GM19395 (cell line): ENCODE measurements around the gene CTSZ.
A peak's percentile ranks its signal among the peaks of the same experiment; 100 is the strongest.
"Not testable (repeated sequence)": the region's sequence is repeated elsewhere in the genome, so short reads cannot be mapped to it uniquely, and the experiment has no call there.

Source experiments
- ATAC-seq: cut with Tn5 transposase; IDR thresholded peaks from one replicate; pipeline ENCODE4 v1.9.1; 2021; ENCODE audit warnings: mild to moderate bottlenecking, moderate library complexity; ENCODE audit not compliant: unreplicated experiment

The CTSZ gene

DNA sequence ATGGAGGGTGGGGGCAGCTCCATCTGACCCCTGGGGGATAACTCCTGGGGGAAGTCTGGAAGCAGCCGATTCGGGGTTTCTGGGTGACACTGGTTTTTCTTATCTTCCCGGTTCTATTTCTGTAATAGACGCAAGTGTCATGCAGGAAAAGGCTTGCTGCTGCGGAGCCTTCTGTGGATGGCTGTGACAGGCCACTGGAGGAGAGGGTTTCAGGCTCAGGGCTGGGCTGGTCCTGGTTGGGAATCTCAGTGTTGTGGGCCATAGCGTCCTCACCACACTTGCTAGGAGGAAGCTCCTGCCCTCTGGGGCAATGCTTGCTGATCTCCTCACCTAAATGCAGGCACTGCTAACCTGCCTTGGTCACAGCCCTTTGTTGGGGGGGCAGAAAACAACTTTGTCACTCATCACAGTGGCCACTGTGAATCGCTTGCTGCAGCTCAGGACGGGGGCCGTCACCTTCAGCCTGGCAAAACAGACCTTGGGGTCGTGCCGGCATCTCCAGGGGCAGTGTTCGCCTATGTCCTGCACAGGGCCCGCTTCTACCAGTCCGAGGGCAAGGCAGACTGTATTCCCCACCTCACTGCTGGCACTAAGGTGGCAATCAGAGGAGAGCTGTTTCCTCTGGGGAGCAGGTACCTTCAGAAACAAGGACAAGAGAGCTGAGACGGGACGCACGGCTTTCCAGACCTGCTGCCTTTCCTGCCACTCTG is 7.8 kb upstream of the CTSZ start:
- ATAC-seq: no peak

DNA sequence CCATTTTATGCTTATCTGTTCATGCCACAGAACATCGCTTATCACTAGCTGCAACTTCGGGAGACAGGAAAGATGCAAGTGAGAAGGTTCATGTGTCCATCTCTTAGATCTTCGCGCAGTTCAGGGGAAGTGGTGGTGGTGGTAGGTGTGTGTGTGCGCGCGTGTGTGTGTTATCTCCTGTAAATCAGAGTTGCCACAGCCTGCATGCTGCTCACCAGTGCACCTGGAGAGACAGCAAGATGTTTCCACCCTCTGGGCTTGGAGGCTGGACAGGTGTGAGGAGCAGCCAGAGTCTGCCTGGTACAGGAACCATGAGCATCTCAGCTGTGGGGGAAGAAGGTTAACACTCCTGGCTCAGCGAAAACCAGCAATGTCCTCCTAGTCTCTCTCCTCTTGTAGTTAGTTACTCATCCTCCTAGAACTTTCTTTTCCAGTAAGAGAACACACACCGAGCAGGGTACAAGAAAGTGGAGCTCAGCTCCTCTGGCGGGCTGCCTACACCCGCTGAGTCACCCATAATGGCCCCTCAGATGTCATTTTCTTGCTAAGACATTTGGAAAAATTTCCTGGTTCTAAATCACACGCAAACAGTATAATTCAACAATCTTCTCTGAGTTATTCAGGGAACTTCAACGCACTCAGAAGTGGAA is 7.0 kb upstream of the CTSZ start:
- ATAC-seq: no peak

DNA sequence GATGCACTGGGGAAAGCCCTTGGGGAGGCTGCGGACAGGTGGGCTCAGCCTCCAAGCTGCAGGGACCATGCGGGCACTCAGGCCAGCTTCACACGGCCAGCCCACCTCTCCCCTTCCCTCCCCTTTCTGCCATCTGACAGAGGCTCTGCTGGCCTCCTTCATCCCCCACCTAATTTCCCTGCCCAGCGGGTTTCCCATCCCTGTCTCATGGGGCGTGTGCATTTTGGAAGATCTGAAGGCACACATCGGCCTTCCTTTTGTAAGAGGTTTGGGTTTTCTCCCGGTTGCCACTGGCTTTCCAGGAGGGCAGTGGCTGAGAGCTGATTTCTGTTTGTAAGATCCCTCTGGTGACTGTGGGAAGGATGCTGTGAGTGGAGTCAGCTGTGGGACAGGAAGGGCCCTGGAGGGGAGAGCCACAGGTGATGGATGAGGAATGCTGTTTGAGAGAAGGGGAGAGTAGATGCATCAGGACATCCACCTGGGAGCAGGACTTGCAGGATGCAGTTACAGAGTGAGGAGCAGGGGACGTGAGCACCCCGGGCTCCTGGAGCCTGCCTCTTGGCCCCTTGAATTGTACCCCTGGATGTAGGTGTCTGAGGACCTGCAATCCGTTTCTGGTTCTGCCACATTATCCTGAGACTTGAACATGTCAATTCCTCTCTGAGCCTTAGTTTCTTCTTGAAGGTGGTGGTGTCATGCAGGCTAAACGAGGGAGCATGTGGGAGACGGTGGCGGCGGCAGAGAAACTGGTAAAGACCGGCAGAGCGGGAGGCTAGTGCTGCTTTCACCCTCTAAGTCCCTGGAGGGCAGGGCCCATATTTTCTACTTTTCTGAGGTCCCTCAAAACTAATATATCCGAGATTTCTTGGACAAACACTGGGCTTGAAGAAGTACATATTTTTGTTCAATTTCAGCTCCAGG is 6.2 kb upstream of the CTSZ start:
- ATAC-seq: no peak

DNA sequence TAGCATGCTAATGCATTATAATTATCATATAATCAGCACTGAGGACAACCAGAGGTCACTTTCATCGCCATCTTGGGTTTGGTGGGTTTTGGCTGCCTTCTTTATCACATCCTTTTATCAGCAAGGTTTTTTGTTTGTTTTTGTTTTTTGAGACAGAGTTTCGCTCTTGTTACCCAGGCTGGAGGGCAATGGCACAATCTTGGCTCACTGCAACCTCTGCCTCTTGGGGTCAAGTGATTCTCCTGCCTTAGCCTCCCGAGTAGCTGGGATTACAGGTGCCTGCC is 4.8 kb upstream of the CTSZ start:
- ATAC-seq: not testable (repeated sequence)

DNA sequence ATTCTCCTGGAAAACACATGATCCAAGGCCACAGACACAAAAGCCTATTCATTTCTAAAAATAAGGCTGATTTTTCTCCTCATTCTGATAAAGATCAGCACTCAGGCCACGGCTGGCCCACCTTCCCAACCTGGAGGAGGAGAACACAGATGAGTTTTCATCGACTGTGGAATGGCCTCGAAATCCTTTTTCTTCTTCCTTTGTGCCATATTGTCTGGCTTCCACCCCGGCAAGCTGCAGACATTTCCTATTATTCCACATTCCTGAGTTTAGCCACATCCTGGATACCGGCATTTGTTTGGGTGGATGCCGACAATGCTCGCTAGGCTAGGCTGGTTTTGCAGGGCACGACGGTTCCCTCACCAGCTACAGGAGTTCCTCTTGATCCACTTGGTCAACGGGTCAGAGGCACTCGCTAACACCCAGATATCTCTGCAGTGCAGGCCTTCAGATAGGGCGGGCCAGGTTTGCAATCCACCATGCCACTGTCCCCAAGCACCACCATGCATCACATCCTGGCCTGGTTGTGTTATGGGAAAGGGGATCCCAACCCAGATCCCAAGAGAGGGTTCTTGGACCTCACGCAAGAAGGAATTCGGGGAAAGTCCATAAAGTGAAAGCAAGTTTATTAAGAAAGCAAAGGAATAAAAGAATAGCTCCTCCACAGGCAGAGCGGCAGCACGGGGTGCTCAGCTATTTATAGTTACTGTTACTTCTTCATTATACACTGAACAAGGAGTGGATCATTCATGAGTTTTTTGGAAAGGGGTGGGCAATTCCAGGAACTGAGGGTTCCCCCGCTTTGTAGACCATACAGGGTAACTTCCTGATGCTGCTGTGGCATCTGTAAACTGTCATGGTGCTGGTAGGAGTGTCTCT is 4.2 kb upstream of the CTSZ start:
- no peak for ATAC-seq

DNA sequence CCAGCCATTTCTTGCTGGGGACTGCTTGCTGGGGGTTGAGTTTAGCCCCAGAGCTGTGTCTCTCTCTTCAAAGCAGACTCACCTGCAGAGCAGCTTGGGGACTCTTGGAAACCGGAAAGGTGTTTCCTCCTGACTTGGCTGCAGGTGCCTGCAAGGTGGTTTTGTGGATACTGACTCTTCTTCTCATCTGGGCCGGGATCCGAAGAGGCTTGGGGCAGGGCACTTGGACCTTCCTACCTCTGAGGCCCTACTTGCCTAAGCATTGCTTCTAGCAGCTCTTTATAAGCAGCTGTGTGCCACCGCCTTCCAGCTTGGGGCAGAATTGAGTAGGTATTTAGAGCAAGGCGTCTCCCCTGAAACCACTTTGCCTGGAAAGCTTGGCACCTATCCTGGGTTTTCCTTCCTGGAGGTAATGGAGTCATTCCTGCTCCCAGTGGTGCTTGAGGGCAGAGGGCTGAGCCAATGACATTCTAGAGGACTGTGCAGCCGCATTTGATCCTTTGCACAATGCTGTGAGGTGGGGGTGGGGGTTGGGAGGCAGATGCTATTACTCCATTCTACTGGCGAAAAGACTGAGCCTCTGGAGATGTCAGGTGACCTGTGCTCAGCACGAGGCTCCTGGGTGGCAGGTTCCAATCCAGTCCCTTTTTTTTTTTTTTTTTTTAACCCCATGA is 3.4 kb upstream of the CTSZ start:
- no peak for ATAC-seq

DNA sequence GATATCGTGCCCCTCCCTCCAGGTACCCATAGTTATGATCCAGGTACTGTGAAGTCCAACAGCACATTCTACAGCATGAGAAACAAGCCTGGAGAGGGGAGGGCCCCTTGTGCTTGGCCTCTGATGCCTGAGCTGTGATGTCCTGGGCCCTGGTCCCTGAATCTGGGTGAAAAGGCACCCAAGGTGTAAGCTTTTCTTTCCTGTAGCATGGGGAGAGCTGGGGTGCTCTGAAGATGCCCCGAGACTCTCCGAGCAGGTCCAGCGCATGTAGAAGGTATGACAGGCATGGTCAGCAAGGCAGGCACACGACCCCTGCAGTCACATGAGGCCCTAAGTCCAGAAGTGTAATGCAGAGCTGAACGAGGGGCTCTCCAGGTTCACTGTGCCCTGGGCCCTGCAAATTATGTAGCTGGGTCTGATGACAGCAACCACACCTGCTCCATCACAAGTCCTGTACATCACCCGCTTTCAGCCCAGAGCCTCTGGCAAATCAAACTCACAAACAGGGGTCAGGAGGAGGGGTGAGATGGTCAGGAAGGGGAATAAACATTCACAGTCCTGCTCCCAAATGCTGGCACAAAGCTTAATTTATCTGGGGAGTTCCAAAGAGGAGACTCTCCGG is 1.8 kb upstream of the CTSZ start:
- ATAC-seq: no peak

DNA sequence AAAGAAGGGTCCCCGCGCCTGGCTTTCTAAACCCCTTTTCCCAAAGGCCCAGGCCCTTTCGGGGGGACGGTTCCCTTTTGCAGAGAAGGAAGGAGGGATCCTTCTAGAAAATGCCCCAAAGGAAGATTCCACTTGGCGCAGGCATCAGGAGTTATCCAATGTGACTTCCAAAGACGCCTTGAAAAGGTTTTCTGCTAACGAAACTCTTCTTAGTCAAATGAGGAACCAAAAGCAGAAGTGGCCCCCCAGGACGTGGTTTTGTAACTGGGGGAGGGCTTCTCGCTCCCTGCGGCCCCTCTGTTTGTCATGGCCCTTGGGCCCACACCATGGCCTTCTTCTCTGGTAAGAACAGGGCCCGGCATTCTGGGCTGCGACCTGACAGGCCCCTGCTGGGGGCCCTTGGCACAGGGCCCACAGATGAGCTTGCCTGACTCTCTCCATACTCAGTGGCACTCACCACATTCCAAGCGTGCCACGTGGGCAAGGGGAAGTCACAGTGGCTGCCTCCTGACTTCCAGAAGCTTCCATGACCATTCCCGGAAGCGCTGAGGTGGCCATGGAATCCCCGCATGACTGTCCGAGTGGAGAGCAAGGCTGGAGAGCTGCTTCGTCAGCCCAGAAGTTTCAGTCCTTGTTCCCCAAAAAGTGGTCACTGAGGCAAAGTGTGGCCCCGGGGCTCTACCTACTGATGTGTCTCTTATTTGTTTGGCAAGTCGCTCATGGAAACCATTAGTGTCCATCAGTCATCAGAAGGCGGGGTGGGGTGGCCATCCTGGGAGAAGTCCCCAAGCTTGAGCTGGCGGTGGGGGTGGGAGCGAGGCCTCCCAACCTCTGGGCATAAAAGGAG is 834 bp upstream of the CTSZ start:
- ATAC-seq: peak; percentile 44

DNA sequence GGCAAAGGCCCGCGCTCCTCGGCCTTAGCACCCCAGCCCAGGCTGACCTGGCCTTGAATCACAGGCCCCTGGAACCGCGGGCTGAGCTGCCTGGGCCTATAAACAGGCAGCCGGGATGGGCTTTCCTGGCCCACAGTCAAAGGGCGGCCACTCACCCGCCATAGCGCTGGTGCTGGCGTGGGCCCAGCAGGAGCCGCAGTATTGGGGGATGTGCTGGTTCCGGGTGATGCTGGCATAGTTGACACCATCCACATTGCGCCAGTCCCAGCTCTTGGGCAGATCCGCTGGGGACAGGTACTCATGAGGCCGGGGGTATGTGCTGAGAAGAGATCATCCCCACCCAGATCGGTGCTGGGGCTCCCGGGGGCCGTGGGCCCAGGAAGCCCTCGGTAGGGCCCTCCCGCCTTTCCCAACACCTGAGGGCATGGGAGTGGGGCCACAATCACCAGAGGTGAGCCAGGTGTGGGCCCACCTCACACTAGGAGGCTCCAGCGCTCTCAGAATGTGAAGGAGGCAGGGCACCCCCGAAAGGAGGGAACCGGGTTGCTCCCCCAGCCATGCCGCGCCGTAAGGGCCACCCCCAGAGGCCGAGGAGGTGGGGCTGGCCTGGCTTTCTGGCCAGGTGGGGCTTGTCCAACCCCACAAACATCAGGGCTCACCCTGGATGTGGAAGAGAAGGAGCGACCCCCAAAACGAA is 739 bp downstream of the CTSZ start:
- no peak for ATAC-seq

DNA sequence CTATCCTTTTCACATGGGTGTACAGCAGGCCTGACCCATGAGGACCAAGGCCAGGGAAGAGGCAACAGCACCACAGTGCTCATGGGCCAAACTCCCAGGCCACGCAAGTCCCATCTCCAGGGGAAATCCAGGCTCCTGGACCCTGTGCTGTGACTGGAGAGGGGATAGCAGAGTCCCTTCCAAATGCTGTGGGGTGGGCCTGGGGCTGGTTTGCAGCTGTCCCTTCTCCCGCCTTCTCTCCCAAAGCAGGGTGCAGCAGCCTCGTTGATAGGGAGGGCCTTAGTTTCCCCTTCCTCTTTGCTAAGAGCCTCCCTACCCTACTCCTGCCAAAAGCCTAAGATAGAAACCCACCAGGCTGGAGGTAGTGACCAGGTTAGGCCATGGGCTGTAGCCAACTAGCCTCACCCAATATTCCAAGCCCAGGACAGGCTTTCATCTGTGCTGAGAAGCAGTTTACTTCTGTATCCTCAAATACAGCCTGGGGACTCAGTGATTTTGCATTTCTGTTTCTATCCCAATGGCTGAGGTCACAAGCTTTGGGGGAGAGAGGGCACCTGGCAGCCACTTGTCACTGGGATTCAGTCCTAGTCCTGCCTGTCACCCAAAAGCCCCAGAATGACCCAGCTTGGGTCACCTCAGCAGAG is 1.4 kb downstream of the CTSZ start:
- ATAC-seq: no peak

DNA sequence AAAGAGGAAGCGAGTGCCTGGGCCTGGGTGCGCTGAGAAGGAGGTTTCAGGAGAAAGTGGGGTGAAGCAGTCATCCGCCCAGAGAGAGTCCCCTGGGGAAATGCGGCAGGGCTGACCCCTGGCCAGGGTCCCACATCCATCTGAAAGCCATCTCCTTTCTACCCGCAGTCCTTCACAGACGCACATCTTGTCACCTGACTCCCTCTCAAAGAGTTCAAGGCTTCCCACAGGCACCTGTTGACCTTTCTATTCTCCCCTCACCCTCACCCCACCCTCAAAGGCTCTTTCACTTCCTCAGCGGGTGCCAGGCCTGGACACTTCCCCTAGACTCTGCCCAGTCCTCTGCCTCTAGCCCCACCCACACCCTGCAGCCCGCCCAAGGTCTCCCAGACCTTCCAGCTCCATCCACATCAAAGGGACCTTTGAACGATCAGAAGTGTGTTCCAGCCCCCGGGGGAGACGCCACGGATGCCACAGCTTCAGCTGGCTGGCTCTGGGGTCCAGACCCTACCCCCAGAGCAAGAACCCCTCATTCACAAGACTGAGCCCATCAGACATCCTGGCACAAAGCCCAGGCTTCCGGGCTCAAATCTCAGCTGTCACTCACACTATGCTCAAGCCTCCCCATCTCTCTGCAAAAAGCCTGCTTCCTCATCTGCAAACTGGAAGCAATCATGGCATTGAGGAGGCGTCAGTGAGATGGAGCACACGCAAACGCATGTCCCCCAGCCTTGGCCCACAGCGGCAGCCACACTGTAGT is 2.1 kb downstream of the CTSZ start:
- ATAC-seq: peak; percentile 59

DNA sequence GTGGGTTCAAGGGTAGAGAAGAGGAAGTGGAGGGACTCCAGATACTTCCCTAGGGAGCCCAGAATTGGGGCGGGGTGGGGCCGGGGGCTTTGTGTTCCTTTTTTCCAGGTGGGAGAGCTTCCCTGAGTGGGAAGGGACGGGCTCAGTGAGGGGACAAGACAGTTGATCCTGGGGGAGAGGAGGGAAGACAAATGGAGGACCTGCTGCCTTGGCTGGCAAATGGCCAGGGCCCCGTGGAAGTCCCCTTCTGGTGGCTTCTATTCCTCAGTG is 2.6 kb downstream of the CTSZ start:
- no peak for ATAC-seq

DNA sequence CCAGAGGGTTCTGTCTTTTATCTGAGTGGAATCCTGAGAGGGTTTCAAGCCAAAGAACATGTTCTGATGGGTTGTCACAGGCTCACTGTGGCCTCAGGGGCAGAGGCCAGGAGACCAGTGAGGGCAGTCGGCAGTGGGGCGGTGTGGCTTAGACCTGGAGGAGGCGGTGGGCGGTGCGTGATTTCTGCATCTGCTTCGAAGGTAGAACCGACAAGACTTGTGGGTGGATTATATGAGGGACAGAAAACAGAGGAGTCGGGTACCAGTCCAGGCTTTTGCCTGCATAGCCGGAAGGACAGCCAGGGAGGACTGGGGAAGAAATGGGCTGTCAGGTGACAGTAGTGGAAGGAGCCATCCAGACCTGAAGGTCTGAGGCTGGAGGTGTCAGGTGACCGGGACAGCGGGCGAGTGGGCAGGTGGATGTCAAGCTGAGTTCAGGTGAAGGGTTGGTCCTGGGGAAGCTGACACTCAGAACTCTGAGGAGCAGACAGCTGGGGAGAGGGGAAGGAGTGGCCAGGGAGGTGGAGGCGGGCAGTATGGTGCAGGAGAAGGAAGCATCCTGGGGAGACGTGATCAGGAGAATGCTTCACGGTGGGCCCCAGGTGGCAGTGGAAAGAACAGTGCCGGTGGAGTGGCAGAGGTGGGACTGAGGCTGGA is 3.1 kb downstream of the CTSZ start:
- ATAC-seq: no peak

DNA sequence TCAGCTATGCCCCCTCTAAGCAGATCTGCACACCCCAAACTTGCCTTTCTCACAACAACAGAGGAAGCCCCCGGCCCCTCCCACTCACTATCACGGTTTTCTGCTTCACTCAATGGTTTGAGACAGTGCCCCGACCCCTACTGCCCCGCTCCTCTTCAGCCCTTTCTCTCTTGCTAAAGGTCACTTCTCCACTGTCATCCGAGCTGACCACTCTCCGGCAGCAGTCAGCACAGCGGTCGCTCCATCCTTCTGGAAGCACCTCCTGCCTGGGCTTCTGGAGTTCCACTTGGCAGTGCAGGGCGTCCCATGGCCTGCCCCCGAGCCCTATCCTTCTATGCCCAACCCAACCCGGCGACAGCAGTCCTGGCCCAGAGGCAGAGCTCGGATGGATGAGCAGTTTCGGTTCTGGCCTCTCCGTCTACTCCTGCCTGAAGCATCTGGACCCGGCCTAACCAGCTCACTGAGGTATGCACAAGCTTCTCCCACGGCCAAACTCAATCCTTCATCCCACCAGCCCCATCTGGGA is 4.1 kb downstream of the CTSZ start:
- ATAC-seq: no peak

DNA sequence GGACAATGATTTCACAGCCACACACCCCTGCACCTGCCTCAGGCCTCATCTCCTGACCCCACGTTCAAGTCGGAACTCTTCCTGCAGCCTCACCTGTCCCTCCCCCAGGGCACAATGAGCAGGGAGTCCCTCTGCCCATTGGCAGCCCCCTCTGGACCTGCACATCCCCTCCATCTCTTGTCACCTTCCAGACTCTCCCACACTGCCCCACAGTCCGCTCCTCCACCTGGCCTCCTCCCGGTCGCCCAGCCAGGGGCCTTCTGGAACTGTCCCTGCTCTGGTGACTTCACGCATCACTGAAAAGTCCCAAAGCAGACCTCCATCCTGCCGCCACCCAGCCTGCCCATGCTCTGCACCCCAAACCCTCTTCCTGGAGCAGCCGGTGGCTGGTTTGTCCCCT is 4.7 kb downstream of the CTSZ start:
- no peak for ATAC-seq

DNA sequence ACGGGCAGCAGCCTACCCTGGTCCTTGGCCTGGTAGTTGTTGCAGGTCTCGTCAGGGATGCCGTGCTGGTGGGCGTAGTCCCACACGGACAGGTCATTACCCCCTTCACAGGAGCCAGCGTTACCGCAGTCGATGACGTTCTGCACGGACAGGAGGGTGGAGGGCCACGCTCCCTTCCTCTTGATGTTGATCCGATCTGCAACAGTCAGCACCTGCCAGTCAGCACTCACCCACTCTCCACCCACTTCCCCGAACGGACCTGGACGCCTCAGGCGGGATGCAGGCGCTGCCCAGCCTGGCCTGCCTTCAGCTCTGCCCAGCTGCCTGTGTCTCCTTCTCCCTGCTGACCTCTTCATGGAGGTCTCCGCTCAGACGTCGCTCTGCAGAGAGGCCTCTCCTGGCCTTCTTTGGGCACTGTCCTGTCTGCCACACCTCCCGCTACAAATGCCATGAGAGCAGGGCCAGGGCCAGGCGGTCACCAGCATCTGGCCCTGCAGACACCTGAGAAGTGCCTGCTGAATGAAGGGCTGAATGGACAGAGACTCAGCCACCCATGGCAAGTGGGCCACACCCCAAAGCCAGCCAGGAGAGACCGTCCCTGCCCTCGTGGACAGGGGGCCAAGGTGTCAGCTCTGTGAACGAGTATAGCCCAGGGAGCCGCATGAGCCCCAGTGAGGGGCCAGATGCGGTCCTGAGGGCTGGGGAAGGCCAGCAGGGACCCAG is 5.4 kb downstream of the CTSZ start:
- no peak for ATAC-seq
